Jurkat, Clone E6-1 (cell line): ENCODE measurements around the gene MLC1. TPM values are rescaled to one million over a fixed set of nuclear protein-coding genes. Genes with fewer than 3 reads are reported as not detected.

ENCODE experiments used
- DNase-seq: peaks from one replicate; pipeline ENCODE4 v3.0.0-alpha.2; 2011; ENCODE audit warnings: low read depth, low spot score
- H3K4me3 ChIP-seq: 2 replicates; pipeline ENCODE4 v1.5.1; 2011; ENCODE audit warnings: mild to moderate bottlenecking, low read length, control low read depth, moderate library complexity
- polyA plus RNA-seq: library from polyadenylated mRNA; unstranded; fragments of >200 nt; gene quantifications from one replicate; pipeline ENCODE4 v1.2.1, GENCODE V29; 2012; ENCODE audit warnings: missing spikeins; ENCODE audit not compliant: insufficient read length, insufficient read depth

Gene MLC1
- polyA plus RNA-seq = 25.3 TPM

DNA sequence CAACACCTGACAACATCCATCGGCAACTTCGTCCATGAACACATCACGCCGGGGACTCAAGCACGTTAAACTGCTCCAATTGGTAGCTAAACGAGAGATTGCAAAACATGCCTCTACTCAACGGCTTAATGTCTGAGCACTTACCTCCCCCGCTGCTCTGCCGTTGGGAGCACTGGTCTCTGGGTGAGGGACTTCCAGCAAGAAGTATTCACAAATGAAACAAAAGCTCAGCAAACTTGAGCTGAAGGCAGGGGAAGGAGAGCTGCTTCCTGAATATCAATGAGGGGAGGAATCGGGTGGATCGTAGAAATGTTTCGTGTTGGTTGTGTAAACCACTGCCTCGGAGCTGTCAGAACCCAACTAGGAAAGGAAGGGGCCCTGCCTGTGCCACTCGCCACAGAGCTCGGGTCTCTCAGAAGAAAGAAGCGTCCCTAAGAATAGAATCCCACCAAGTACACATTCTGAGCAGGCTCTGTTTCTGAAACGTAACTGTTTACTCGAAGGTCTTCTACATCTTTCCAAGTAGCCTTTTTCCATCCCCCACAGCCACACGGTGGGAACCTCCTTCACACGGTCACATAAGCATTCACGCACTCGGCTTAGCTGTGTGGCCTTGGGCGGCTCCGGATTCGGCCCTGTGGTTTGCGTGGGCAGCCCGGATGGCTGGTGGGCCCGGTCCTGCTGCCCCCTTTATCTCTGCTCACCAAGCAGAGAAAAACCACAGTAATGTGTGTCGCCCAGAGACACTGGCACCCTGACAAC, at the start of gene MLC1:
TSS of gene MLC1 (minus strand) at position 216 of the 762 bp plus-strand sequence. CDS start 524 bp downstream, outside the sequence.
- peak; percentile 14 for DNase-seq
- H3K4me3 ChIP-seq = peak within 1 kb of the TSS; percentile 9

GRCh38 chr22:50134481-50134880, 49.3 kb upstream of the MLC1 start:
- no peak overlapping the region for H3K4me3 ChIP-seq
- no peak for DNase-seq

DNA sequence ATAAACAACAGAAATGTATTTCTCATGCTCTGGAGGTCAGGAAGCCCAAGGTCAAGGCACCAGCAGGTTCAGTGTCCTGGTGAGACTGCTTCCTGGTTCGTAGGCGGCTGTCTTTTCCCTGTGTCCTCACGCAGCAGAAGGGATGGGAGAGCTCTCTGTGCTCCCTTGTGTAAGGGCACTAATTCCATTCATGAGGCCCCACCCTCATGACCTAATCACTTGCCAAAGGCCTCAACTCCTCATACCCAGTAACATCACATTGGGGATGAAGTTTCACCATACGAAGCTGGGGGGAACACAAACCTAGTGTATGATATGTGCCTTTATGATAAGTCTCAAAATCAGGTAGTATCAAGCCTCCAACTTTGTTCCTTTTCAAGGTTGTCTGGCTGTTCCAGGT, 46.7 kb upstream of the MLC1 start:
- no peak for DNase-seq
- no peak overlapping the region for H3K4me3 ChIP-seq

GRCh38 chr22:50129121-50129736, 44.0 kb upstream of the MLC1 start:
- no peak for DNase-seq
- no peak overlapping the region for H3K4me3 ChIP-seq

- DNase-seq = no peak
These were observed 39.8 kb upstream of the MLC1 start for GRCh38 chr22:50125029-50125428.

DNA sequence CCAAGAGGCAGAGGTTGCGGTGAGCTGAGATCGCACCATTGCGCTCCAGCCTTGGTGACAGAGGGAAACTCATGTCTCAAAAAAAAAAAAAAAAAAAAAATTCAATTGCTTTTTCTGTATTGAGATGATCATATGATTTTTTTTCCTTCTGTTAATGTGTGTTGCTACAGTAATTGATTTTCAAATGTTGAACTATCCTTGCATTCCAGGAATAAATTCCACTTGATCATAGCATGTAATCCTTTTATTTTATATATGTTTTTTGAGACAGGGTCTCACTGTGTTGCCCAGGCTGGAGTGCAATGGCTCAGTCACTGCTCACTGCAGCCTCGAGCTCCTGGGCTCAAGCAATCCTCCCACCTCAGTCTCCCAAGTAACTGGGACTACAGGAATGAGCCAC, 37.9 kb upstream of the MLC1 start:
- no peak for DNase-seq
- H3K4me3 ChIP-seq = no peak overlapping the region

More at GRCh38 chr22:50125029-50125428, 39.8 kb upstream of the MLC1 start:
- H3K4me3 ChIP-seq = no peak overlapping the region

DNA sequence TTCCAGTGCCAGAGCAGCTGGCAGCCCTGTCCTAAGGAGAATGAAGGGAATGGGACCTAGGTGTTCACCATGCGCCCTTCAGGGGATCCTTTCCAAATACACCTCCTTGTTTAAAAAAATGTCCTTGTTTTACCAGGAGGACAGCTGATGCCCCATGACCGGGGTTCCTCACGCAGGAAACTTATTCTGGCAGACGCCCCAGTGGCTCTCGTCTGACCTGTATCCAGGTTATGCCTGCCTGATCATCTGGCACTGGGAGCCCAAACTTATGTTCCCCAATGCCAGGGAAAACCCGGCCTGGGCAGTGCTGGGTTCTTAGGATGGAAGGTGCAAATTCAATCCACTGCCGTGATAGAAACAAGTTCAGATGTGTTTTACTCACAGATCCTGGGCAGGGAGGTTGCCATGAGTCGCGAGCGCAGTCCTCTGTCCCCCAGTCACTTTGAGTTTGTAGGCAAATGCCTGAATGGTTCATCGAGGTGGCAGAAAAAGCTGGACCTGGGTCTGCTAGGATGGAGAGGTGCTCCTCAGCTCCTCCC, 36.0 kb upstream of the MLC1 start:
- no peak overlapping the region for H3K4me3 ChIP-seq

GRCh38 chr22:50119768-50120251, 34.6 kb upstream of the MLC1 start:
- no peak for DNase-seq
- H3K4me3 ChIP-seq = no peak overlapping the region

More for the DNA sequence above, 36.0 kb upstream of the MLC1 start:
- DNase-seq = no peak

- no peak overlapping the region for H3K4me3 ChIP-seq
- no peak for DNase-seq
These were observed 34.0 kb upstream of the MLC1 start for GRCh38 chr22:50119169-50119767.

DNA sequence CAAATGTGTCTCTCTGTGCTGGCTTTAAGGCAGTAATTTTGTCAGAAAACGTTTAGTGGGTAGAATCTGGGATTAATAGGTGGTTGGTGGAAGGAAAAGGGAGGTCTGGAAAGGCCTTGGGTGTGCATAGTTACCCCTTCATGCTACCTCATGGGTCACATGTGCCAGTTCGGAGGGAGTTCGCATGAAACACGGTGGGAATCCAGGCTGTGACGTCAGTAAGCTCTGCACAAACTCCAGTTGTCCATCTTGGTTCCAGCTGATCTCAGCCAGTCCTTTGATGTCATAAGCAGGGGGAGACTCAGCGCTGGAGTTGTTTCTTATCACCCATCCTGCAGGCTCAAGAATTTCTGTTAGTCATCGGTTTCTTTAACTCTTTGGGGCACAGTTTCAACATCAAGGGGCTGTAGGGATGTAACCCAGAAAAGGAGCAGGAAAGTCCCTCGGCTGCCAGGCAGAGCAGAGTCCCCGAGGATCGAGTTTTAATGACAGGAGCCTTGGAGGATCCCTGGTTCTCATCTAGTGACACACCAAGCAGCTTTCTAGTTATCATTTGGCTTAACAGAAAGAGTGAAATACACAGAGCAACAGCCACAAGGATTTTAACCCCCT, 33.4 kb upstream of the MLC1 start:
- no peak overlapping the region for H3K4me3 ChIP-seq
- DNase-seq = no peak

DNA sequence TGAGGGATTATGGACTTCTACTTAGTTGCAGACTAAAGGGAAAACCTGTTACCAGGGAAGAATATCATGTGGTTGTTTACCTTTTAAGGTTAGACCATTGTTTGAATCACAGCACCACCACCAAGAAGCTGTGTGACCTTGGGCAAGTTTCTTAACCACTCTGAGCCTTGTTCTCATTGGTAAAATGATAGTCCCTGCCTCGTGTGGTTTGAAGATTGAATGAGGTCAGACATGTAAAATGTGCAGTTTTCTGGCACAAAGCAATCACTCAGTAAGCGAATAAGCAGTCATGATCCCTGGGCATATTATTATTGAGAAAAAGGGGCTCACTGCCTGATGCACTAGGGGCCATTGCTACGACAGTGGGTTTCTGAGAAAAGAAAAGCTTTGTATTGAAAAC, 32.9 kb upstream of the MLC1 start:
- H3K4me3 ChIP-seq = no peak overlapping the region
- DNase-seq = no peak

DNA sequence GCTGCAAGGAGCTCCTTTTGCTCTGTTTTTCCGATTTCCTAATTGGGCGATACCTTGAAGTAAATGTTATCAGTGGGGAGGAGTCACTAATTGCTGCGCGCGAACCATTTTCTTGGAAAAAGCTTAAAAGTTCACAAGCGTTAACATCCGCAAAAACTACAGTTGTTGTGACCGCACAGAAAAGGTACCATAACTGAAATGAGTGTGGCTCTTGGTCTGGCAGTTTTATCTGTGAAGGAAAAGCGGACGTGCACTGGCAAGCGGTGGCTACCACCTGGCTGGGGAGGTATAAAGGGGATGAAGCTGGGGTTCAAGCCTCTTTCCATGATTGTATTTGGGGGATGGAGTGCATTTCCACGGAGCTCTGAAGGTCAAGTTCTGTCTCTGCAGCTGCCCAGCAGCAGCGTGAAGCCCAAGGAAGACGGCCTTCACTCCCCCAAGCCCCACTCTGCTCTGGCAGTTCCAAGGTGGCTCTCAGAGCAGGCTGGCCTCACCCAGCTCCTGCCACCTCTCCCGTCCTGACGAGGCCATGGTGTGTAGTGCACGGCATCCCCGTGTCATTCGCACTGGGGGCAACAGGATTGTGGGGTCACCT, 32.0 kb upstream of the MLC1 start:
- no peak for DNase-seq
- H3K4me3 ChIP-seq = no peak overlapping the region

DNA sequence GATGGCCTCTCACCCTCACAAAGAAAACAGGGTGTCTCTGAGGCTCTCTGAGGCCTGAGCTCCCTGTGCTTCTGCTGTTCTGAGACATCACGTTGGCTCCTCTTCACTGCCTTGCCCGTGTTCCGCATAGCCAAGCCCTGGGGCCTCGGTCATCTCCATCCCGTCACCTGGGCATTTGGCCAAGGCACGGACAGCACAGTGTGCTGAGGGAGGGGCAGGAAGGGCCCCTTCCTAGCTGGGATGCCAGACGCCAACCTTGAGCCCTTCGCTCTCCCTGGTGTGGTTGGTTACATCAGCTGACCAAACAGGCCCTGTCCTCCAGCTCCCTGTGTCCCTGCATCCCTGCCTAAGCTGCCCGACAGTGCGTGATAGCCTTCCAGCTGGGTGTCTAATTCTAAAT, 30.5 kb upstream of the MLC1 start:
- H3K4me3 ChIP-seq = no peak overlapping the region
- DNase-seq = no peak

DNA sequence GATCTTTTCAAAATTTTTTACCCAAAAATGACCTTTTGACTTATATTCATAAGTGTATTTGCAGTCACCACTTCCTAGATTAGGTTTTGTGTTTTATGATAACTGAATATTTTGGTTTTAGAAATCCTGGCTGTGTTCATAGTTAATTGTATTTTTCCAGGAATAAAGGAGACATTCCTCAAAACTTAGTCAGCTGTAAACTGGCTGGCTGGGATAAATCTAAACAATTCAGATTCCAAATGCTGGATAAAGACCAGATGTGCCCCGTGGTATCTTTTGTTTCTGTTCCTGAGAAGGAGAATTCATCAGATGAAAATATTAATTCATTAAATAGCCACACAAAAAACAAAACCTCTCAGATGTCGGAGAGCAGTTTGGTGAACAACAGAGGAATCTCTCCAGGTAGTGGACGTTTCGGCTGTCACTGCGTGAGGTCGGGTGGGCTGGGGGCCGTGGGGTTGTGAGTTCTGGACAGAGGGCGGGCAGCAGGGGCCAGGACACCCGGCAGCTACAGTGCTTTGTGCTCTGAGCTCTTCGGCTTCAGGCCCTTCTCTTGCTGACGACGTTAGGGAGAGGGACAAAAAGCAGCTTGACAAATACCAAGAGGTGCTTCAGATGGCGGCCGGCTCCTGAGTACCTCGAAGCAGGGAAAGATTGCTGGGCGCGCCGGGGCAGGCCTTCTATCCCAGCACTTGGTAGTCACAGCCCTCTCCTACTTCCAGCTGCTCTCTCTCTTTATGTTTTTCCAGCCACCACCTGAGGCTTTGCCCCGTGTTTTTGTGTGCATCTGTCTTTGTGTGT, 29.2 kb upstream of the MLC1 start:
- H3K4me3 ChIP-seq = no peak overlapping the region
- DNase-seq = no peak

DNA sequence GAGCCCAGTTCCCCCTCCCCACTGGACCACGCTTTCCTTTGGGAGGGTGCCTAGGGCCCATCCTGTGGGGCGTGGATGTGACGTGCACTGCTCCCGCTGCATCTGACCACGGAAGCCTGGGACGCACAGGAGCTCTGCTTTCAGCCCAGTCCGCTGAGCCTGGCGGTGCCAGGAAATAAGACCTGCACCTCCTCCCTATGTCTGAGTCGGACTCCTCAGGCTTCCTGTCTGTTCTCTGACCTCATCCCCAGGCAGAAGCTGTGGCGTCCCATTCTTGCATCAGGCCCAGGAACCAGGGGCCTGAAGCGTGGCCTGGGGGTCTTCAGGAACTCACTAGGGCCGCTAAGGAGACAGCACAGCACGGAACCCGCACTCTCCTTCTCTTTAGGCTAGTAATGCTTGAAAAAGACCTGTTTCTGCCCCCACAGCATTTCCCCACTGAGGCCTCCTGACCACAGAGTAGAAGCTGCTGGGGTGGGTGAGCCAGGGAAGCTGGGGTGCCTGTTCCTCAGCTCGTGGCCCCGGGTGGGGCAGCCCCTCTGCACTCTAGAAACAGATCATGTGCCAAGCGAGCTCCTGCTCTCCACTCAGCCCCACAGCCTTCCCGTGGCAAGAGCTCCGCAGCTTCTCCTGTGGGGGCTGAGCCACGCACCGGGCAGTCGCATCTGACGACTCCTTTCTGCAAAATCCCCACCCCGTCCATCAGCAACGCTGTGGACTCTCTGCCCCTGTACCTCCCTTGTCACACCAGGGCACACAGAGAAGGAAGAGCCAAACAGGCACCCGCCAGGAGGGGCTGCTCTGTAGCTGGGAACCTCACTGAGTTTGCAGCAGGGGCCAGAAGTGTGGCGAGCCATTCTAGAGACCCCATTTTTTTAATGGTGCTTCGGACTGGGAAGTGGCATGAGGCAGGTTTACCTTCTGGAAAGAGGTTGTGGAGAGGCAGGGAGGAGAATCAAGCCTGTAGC, 27.2 kb upstream of the MLC1 start:
- no peak for DNase-seq
- no peak overlapping the region for H3K4me3 ChIP-seq

DNA sequence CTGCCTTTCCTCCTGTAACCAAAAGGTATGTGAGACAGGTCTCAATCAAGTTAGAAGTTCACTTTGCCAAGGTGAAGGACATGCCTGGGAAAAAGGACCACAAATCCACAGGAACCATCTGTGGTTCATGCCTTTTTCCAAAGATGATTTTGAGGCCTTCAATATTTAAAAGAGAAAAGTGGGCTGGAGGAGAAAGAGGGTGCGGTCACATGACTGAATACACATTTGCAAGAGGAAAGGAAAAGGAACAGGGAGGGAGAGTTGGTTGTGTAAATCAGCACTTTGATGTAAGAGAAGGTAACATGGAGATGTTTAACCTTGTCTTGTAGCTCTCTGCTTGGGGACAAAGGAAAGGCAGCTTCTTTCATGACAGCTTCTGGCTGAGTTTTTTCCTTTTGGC, 25.8 kb upstream of the MLC1 start:
- DNase-seq = no peak
- H3K4me3 ChIP-seq = no peak overlapping the region

- no peak for DNase-seq
- H3K4me3 ChIP-seq = no peak overlapping the region
These were observed 22.3 kb upstream of the MLC1 start for GRCh38 chr22:50107529-50107928.
